ENCODE measurements around the gene AMN.
A peak's percentile ranks its signal among the peaks of the same experiment; 100 is the strongest.
"Not testable (repeated sequence)": the region's sequence is repeated elsewhere in the genome, so short reads cannot be mapped to it uniquely, and the experiment has no call there.

The AMN gene

GRCh38 chr14:102924632-102925588 is 2.4 kb downstream of the AMN start:
- DNase-seq, result no peak
- peaks cover 9% of the 10 kb centered on the region for H3K4me1 Mint-ChIP-seq
- no peaks in the 10 kb centered on the region for H3K27me3 Mint-ChIP-seq
- no peaks in the 10 kb centered on the region for H3K36me3 Mint-ChIP-seq
- H3K9me3 Mint-ChIP-seq, result no peaks in the 10 kb centered on the region
- CTCF ChIA-PET, result no interaction called here
- H3K27ac Mint-ChIP-seq, result no peak overlapping the region
- H3K4me3 Mint-ChIP-seq, result no peak overlapping the region

- H3K9me3 Mint-ChIP-seq, result no peaks in the 10 kb centered on the region
- DNase-seq, result no peak
- peaks cover 9% of the 10 kb centered on the region for H3K4me1 Mint-ChIP-seq
- CTCF ChIA-PET, result no interaction called here
- H3K27me3 Mint-ChIP-seq, result peaks cover 5% of the 10 kb centered on the region
- no peaks in the 10 kb centered on the region for H3K36me3 Mint-ChIP-seq
- no peak overlapping the region for H3K4me3 Mint-ChIP-seq
- no peak overlapping the region for H3K27ac Mint-ChIP-seq
Measured at GRCh38 chr14:102925646-102926045, 3.2 kb downstream of the AMN start.

GRCh38 chr14:102926104-102926503 is 3.6 kb downstream of the AMN start:
- Mint-ChIP-seq H3K4me3 (no peak overlapping the region), H3K36me3 (no peaks in the 10 kb centered on the region), H3K4me1 (peaks cover 9% of the 10 kb centered on the region), H3K9me3 (no peaks in the 10 kb centered on the region), H3K27ac (no peak overlapping the region), H3K27me3 (peaks cover 9% of the 10 kb centered on the region)
- CTCF ChIA-PET, result no interaction called here
- no peak for DNase-seq

- DNase-seq, CTCF ChIA-PET, H3K27ac Mint-ChIP-seq, H3K4me1 Mint-ChIP-seq, H3K4me3 Mint-ChIP-seq, H3K9me3 Mint-ChIP-seq, H3K36me3 Mint-ChIP-seq: not testable (repeated sequence)
- H3K27me3 Mint-ChIP-seq, result peaks cover 16% of the 10 kb centered on the region
Measured at GRCh38 chr14:102926840-102927239, 4.4 kb downstream of the AMN start.

- Mint-ChIP-seq H3K4me1 (peaks cover 9% of the 10 kb centered on the region), H3K27me3 (peaks cover 22% of the 10 kb centered on the region), H3K4me3 (no peak overlapping the region), H3K36me3 (no peaks in the 10 kb centered on the region), H3K9me3 (no peaks in the 10 kb centered on the region), H3K27ac (no peak overlapping the region)
- no peak for DNase-seq
- CTCF ChIA-PET, result no interaction called here
Measured at GRCh38 chr14:102927346-102927877, 4.9 kb downstream of the AMN start.

GRCh38 chr14:102927878-102928411 is 5.5 kb downstream of the AMN start:
- no peak for DNase-seq
- Mint-ChIP-seq H3K36me3 (no peaks in the 10 kb centered on the region), H3K27me3 (peaks cover 26% of the 10 kb centered on the region), H3K4me1 (peaks cover 9% of the 10 kb centered on the region), H3K4me3 (peak overlapping the region; percentile 61), H3K27ac (no peak overlapping the region), H3K9me3 (no peaks in the 10 kb centered on the region)
- CTCF ChIA-PET, result no interaction called here

GRCh38 chr14:102928412-102929240 is 6.2 kb downstream of the AMN start:
- Mint-ChIP-seq H3K4me1 (peaks cover 7% of the 10 kb centered on the region), H3K27me3 (peaks cover 30% of the 10 kb centered on the region), H3K36me3 (no peaks in the 10 kb centered on the region), H3K4me3 (peak overlapping the region; percentile 61), H3K27ac (no peak overlapping the region), H3K9me3 (no peaks in the 10 kb centered on the region)
- DNase-seq, result peak; percentile 82
- CTCF ChIA-PET, result no interaction called here

GRCh38 chr14:102929241-102930137 is 7.0 kb downstream of the AMN start:
- Mint-ChIP-seq H3K27ac (no peak overlapping the region), H3K27me3 (peaks cover 30% of the 10 kb centered on the region), H3K4me1 (peaks cover 7% of the 10 kb centered on the region), H3K9me3 (no peaks in the 10 kb centered on the region), H3K4me3 (no peak overlapping the region), H3K36me3 (no peaks in the 10 kb centered on the region)
- CTCF ChIA-PET, result no interaction called here
- DNase-seq, result no peak

GRCh38 chr14:102930138-102930752 is 7.8 kb downstream of the AMN start:
- Mint-ChIP-seq H3K4me1 (peaks cover 7% of the 10 kb centered on the region), H3K36me3 (no peaks in the 10 kb centered on the region), H3K27ac (no peak overlapping the region), H3K9me3 (no peaks in the 10 kb centered on the region), H3K4me3 (no peak overlapping the region), H3K27me3 (peaks cover 30% of the 10 kb centered on the region)
- DNase-seq, result no peak
- CTCF ChIA-PET, result no interaction called here

- no peak for DNase-seq
- Mint-ChIP-seq H3K4me3 (no peak overlapping the region), H3K27me3 (peaks cover 30% of the 10 kb centered on the region), H3K36me3 (no peaks in the 10 kb centered on the region), H3K27ac (no peak overlapping the region), H3K9me3 (no peaks in the 10 kb centered on the region), H3K4me1 (peaks cover 7% of the 10 kb centered on the region)
- CTCF ChIA-PET, result no interaction called here
Measured at GRCh38 chr14:102930753-102931579, 8.5 kb downstream of the AMN start.

GRCh38 chr14:102931580-102932285 is 9.3 kb downstream of the AMN start:
- Mint-ChIP-seq H3K27me3 (peaks cover 30% of the 10 kb centered on the region), H3K27ac (no peak overlapping the region), H3K36me3 (no peaks in the 10 kb centered on the region), H3K9me3 (no peaks in the 10 kb centered on the region), H3K4me1 (peaks cover 7% of the 10 kb centered on the region), H3K4me3 (no peak overlapping the region)
- CTCF ChIA-PET, result no interaction called here
- DNase-seq, result no peak

GRCh38 chr14:102932484-102933248 is 10.2 kb downstream of the AMN start:
- DNase-seq, result no peak
- peaks cover 7% of the 10 kb centered on the region for H3K4me1 Mint-ChIP-seq
- peaks cover 33% of the 10 kb centered on the region for H3K27me3 Mint-ChIP-seq
- H3K4me3 Mint-ChIP-seq, result no peak overlapping the region
- no peak overlapping the region for H3K27ac Mint-ChIP-seq
- no peaks in the 10 kb centered on the region for H3K36me3 Mint-ChIP-seq
- no peaks in the 10 kb centered on the region for H3K9me3 Mint-ChIP-seq
- CTCF ChIA-PET, result no interaction called here

Measured in activated naive CD4-positive, alpha-beta T cell treated with anti-CD3 and anti-CD28 coated beads, Interleukin-2, amount 10 ng/mL, durations not matched to agents 7 days and 5 days (primary cell).